HepG2 (cell line): ENCODE results near the gene PRUNE1. TPM values are rescaled to one million over a fixed set of nuclear protein-coding genes. Genes with fewer than 3 reads are reported as not detected.
A peak's percentile ranks its signal among the peaks of the same experiment; 100 is the strongest.

Experiments
- AGO2 ChIP-seq: fragments of 200-400 bp; formaldehyde crosslinking; optimal IDR thresholded peaks from 2 replicates; pipeline ENCODE3; 2017; ENCODE audit warnings: mild to moderate bottlenecking, low read depth, low read length, moderate library complexity
- E2F2 ChIP-seq: sonication (generic); formaldehyde crosslinking; IDR thresholded peaks from 2 replicates; pipeline ENCODE4 v1.4.0; 2020; ENCODE audit warnings: missing genetic modification reagents, borderline replicate concordance
- HIC2 ChIP-seq: sonication (generic); formaldehyde crosslinking; IDR thresholded peaks from 2 replicates; pipeline ENCODE4 v1.9.0; 2022; ENCODE audit warnings: low read depth, missing genetic modification reagents
- KAT7 ChIP-seq: IDR thresholded peaks from 2 replicates; pipeline ENCODE4 v1.6.1; 2018; ENCODE audit warnings: borderline replicate concordance, missing compliant biosample characterization
- MAFF ChIP-seq: IDR thresholded peaks from 2 replicates; pipeline ENCODE4 v1.6.1; 2011; ENCODE audit warnings: low read depth, low read length, improper control_type of control experiment
- MEF2D ChIP-seq: sonication (generic); formaldehyde crosslinking; IDR thresholded peaks from 2 replicates; pipeline ENCODE4 v1.5.1; 2020; ENCODE audit warnings: mild to moderate bottlenecking, missing genetic modification reagents
- MIER2 ChIP-seq: IDR thresholded peaks from 2 replicates; pipeline ENCODE4 v1.6.1; 2016; ENCODE audit warnings: missing biosample characterization, missing genetic modification reagents
- NFATC3 ChIP-seq: sonication (generic); formaldehyde crosslinking; IDR thresholded peaks from 2 replicates; pipeline ENCODE4 v1.5.1; 2020; ENCODE audit warnings: mild to moderate bottlenecking, missing genetic modification reagents
- NFIC ChIP-seq: IDR thresholded peaks from 2 replicates; pipeline ENCODE4 v1.6.1; 2012; ENCODE audit warnings: mild to moderate bottlenecking, low read length, inconsistent platforms
- PAWR ChIP-seq: sonication (generic); formaldehyde crosslinking; IDR thresholded peaks from 2 replicates; pipeline ENCODE4 v1.4.0; 2020; ENCODE audit warnings: missing genetic modification reagents, mild to moderate bottlenecking, borderline replicate concordance
- PCBP2 ChIP-seq: fragments of 200-400 bp; formaldehyde crosslinking; optimal IDR thresholded peaks from 2 replicates; pipeline ENCODE3; 2018; ENCODE audit warnings: low read length, low read depth; ENCODE audit not compliant: poor library complexity, severe bottlenecking
- SIX4 ChIP-seq: sonication (generic); formaldehyde crosslinking; IDR thresholded peaks from 2 replicates; pipeline ENCODE4 v1.4.0; 2020; ENCODE audit warnings: missing genetic modification reagents
- SMARCE1 ChIP-seq: fragments of 450-650 bp; IDR thresholded peaks from 2 replicates; pipeline ENCODE4 v1.6.1; 2017; ENCODE audit warnings: borderline replicate concordance
- YEATS2 ChIP-seq: sonication (generic); formaldehyde crosslinking; IDR thresholded peaks from 2 replicates; pipeline ENCODE4 v1.4.0; 2020; ENCODE audit warnings: missing genetic modification reagents, borderline replicate concordance
- ZFP91 ChIP-seq: sonication (generic); formaldehyde crosslinking; IDR thresholded peaks from 2 replicates; pipeline ENCODE4 v1.9.0; 2022; ENCODE audit warnings: missing genetic modification reagents, mild to moderate bottlenecking, borderline replicate concordance
- ZNF34 ChIP-seq: sonication (generic); formaldehyde crosslinking; IDR thresholded peaks from 2 replicates; pipeline ENCODE4 v1.4.0; 2020; ENCODE audit warnings: mild to moderate bottlenecking, missing genetic modification reagents, borderline replicate concordance
- ZNF629 ChIP-seq: sonication (generic); formaldehyde crosslinking; conservative IDR thresholded peaks from 2 replicates; pipeline ENCODE4 v1.5.0; 2020; ENCODE audit warnings: missing genetic modification reagents
- ZNF710 ChIP-seq: sonication (generic); formaldehyde crosslinking; IDR thresholded peaks from 2 replicates; pipeline ENCODE4 v1.5.0; 2020; ENCODE audit warnings: mild to moderate bottlenecking, missing genetic modification reagents, borderline replicate concordance
- polyA plus RNA-seq, 8 experiments: library from polyadenylated mRNA; depleted of rRNA in 3 of 8; stranded (reverse) in 7 of 8; unstranded in 1 of 8; fragments of >200 nt; fragmentation: Illumina TruSeq in 4 of 8; extraction: Trizol in 4 of 8; gene quantifications; 2 replicates each; pipeline versions ENCODE4 v1.2.1 to v1.2.3, GENCODE V29; 2011 to 2016; ENCODE audit warnings: low read depth in 4 of 8, missing spikeins in 1 of 8, mixed read lengths in 1 of 8; ENCODE audit not compliant: insufficient read depth in 1 of 8
- total RNA-seq, 5 experiments: library from RNA; depleted of rRNA; stranded (reverse); fragments of >200 nt; fragmentation: Illumina TruSeq; extraction: Trizol; gene quantifications; 2 replicates each; pipeline ENCODE4 v1.2.3, GENCODE V29; 2016; ENCODE audit warnings: low read depth in 1 of 5
- TF ChIP-seq, protein P1 (sequence below): sonication (generic); formaldehyde crosslinking; IDR thresholded peaks from 2 replicates; pipeline ENCODE4 v1.9.0; 2021; ENCODE audit warnings: missing genetic modification reagents, borderline replicate concordance

PRUNE1 gene
- total and polyA plus RNA-seq, 2 of the 13 experiments (the other 11 are each of a cell fraction or from before 2014, with no cell fraction given), result 19.0 to 31.9 TPM

- TF ChIP-seq E2F2 (0 out of 2 replicates have a peak, but pooled peaks have one; percentile 27), ZFP91 (peak; percentile 55; the same call in 1 of the 2 replicates), MAFF (no peak), KAT7 (CRISPR knock-in tag) (no peak), MEF2D (CRISPR knock-in tag) (no peak), NFATC3 (CRISPR knock-in tag) (no peak), ZNF629 (no peak), SMARCE1 (no peak), HIC2 (CRISPR knock-in tag) (peak; percentile 65), SIX4 (CRISPR knock-in tag) (no peak; the same call in 1 of the 2 replicates), AGO2 (peak; percentile 63), ZNF710 (no peak; the same call in 1 of the 2 replicates), ZNF34 (CRISPR knock-in tag) (no peak), PAWR (CRISPR knock-in tag) (no peak), YEATS2 (CRISPR knock-in tag) (no peak), NFIC (peak; percentile 19), PCBP2 (no peak), MIER2 (CRISPR knock-in tag) (no peak)
- TF ChIP-seq, protein P1, sequence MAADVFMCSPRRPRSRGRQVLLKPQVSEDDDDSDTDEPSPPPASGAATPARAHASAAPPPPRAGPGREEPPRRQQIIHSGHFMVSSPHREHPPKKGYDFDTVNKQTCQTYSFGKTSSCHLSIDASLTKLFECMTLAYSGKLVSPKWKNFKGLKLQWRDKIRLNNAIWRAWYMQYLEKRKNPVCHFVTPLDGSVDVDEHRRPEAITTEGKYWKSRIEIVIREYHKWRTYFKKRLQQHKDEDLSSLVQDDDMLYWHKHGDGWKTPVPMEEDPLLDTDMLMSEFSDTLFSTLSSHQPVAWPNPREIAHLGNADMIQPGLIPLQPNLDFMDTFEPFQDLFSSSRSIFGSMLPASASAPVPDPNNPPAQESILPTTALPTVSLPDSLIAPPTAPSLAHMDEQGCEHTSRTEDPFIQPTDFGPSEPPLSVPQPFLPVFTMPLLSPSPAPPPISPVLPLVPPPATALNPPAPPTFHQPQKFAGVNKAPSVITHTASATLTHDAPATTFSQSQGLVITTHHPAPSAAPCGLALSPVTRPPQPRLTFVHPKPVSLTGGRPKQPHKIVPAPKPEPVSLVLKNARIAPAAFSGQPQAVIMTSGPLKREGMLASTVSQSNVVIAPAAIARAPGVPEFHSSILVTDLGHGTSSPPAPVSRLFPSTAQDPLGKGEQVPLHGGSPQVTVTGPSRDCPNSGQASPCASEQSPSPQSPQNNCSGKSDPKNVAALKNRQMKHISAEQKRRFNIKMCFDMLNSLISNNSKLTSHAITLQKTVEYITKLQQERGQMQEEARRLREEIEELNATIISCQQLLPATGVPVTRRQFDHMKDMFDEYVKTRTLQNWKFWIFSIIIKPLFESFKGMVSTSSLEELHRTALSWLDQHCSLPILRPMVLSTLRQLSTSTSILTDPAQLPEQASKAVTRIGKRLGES (CRISPR knock-in tag), result no peak
Measured at GRCh38 chr1:150971583-150972416, 36.4 kb upstream of the PRUNE1 start (continued).
